Mesothelial cell of epicardium (in vitro differentiated cells): Measurements from ENCODE around the gene DTL. TPM values are rescaled to one million over a fixed set of nuclear protein-coding genes. Genes with fewer than 3 reads are reported as not detected.
"Not testable (repeated sequence)": the region's sequence is repeated elsewhere in the genome, so short reads cannot be mapped to it uniquely, and the experiment has no call there.

Experiments
- DNase-seq, 2 experiments: peaks; one replicate each; pipeline ENCODE4 v3.0.0; 2021; ENCODE audit warnings: low spot score in 2 of 2; ENCODE audit not compliant: unreplicated experiment in 2 of 2
- H3K27ac Mint-ChIP-seq: 2 replicates; pipeline ENCODE4 v1.8.0; 2021; ENCODE audit warnings: mixed read lengths
- H3K27me3 Mint-ChIP-seq: 2 replicates; pipeline ENCODE4 v1.8.0; 2021; ENCODE audit warnings: low read depth, mixed read lengths
- H3K36me3 Mint-ChIP-seq: 2 replicates; pipeline ENCODE4 v1.8.0; 2021; ENCODE audit warnings: mixed read lengths
- H3K4me1 Mint-ChIP-seq: 2 replicates; pipeline ENCODE4 v1.8.0; 2021; ENCODE audit warnings: mixed read lengths
- H3K4me3 Mint-ChIP-seq: 2 replicates; pipeline ENCODE4 v1.8.0; 2021; ENCODE audit warnings: mild to moderate bottlenecking, moderate library complexity, mixed read lengths
- H3K9me3 Mint-ChIP-seq: 2 replicates; pipeline ENCODE4 v1.8.0; 2021; ENCODE audit warnings: mixed read lengths
- total RNA-seq: library from RNA; stranded (reverse); gene quantifications from 3 replicates; pipeline ENCODE4 v1.2.1, GENCODE V29; 2021
- TF ChIP-seq, protein P1 (sequence below): fragments of 200-600 bp; sonication (generic); IDR thresholded peaks from one replicate; pipeline ENCODE4 v1.5.0; 2021; ENCODE audit warnings: antibody characterized with exemption; ENCODE audit not compliant: unreplicated experiment

The DTL gene, protein sequence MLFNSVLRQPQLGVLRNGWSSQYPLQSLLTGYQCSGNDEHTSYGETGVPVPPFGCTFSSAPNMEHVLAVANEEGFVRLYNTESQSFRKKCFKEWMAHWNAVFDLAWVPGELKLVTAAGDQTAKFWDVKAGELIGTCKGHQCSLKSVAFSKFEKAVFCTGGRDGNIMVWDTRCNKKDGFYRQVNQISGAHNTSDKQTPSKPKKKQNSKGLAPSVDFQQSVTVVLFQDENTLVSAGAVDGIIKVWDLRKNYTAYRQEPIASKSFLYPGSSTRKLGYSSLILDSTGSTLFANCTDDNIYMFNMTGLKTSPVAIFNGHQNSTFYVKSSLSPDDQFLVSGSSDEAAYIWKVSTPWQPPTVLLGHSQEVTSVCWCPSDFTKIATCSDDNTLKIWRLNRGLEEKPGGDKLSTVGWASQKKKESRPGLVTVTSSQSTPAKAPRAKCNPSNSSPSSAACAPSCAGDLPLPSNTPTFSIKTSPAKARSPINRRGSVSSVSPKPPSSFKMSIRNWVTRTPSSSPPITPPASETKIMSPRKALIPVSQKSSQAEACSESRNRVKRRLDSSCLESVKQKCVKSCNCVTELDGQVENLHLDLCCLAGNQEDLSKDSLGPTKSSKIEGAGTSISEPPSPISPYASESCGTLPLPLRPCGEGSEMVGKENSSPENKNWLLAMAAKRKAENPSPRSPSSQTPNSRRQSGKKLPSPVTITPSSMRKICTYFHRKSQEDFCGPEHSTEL
- total RNA-seq, result 12.7 to 14.9 TPM (median 14.1 TPM) in 3 replicates

DNA sequence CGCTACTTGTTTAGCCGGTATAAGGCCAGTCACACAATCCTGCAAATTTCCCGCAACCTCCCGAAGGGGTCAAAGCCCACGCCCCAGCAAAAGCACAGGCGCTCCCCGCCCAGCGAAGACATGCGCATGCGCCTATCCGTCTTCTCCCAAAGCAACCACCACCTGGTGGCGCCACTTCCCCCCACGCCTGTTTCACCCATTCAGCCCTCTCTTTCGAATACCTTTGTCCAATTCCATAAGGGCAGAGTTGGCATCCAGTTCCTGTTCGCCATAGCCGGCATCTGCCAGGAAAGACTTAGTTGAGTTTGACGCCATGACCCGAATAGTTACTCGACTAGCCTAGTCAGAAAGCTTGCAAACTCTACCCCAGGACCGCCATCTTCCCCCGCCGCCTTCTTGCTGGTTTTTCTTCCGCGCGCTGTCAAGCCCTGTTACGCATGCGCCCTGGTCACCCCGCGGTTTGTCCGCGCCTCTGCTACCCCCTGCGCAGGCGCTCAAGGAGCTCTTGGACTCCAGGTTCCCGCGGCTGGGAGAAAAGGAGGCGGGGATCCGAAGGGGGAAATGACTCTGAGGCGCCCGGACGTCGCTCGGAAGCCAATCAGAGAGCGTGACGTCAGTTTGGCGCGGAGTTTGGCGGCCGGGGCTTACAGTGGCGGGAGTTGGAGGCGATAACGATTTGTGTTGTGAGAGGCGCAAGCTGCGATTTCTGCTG is at the start of gene DTL, which contains the start of gene INTS7:
TSS of gene DTL (plus strand) at position 626 of the 712 bp plus-strand sequence. CDS start 143 bp downstream, outside the sequence.
TSS of gene INTS7 (minus strand) at position 435 of the 712 bp plus-strand sequence. CDS start at position 315, 120 bp downstream.
- Mint-ChIP-seq H3K9me3 (no peaks in the 10 kb centered on the region), H3K4me3 (peak within 1 kb of the TSS; percentile 99), H3K27me3 (no peaks in the 10 kb centered on the region), H3K4me1 (peaks cover 44% of the 10 kb centered on the region), H3K36me3 (peaks cover 5% of the 10 kb centered on the region), H3K27ac (peak within 1 kb of the TSS; percentile 99)
- TF ChIP-seq, protein P1, sequence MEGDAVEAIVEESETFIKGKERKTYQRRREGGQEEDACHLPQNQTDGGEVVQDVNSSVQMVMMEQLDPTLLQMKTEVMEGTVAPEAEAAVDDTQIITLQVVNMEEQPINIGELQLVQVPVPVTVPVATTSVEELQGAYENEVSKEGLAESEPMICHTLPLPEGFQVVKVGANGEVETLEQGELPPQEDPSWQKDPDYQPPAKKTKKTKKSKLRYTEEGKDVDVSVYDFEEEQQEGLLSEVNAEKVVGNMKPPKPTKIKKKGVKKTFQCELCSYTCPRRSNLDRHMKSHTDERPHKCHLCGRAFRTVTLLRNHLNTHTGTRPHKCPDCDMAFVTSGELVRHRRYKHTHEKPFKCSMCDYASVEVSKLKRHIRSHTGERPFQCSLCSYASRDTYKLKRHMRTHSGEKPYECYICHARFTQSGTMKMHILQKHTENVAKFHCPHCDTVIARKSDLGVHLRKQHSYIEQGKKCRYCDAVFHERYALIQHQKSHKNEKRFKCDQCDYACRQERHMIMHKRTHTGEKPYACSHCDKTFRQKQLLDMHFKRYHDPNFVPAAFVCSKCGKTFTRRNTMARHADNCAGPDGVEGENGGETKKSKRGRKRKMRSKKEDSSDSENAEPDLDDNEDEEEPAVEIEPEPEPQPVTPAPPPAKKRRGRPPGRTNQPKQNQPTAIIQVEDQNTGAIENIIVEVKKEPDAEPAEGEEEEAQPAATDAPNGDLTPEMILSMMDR, result peak; percentile 83
- DNase-seq, result peak; percentile 97 to 99

DNA sequence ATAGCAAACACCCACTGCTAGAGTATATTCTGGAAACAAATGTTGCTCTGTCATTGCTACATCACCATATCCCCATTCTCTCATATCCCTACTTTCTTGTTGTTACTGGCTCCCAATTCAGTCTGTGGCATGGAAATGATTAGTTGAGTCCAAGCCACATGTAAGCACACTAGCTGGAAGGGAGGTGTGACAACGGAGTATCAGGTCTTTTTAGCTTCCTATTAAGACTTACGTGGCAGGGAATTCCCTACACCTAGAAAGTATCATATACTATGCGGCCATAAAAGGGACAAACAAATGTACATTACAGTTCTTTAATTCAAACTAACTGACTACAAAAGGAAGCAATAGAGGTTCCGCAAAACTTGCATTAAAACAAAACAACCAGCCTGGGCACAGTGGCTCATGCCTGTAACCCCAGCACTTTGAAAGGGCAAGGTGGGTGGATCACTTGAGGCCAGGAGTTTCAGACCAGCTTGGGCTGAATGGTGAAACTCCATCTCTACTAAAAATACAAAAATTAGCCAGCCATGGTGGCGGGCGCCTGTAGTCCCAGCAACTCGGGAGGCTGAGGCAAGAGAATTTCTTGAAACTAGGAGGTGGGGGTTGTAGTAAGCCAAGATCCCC is 48.8 kb upstream of the DTL start:
- H3K4me3 Mint-ChIP-seq, result no peak overlapping the region
- H3K27ac Mint-ChIP-seq, result no peak overlapping the region
- no peaks in the 10 kb centered on the region for H3K27me3 Mint-ChIP-seq
- TF ChIP-seq, protein P1, result no peak
- DNase-seq, result no peak
- H3K9me3 Mint-ChIP-seq, result no peaks in the 10 kb centered on the region
- no peaks in the 10 kb centered on the region for H3K4me1 Mint-ChIP-seq
- peaks cover 20% of the 10 kb centered on the region for H3K36me3 Mint-ChIP-seq

DNA sequence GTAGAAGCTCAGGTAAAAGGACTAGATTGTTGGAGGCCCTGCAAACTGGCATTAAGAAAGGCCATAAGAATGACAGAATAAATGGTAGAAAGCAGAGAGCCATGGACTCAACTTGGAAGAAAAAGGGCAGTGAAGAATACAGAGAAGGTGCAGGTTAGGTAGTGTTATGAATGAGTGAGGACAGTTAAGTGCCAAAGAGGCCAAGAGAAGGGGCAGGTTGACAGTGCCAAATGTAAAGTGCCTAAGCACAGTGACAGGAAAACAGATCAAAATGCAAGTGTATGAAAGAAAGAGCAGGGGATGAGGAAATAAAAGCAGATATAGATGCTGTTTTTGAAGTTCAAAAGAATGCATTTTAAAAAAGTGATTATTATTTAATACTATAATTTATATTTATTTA is 43.9 kb upstream of the DTL start:
- Mint-ChIP-seq H3K27me3 (no peaks in the 10 kb centered on the region), H3K9me3 (no peaks in the 10 kb centered on the region), H3K27ac (no peak overlapping the region), H3K4me3 (no peak overlapping the region), H3K4me1 (no peaks in the 10 kb centered on the region), H3K36me3 (peaks cover 16% of the 10 kb centered on the region)
- TF ChIP-seq, protein P1, result no peak
- DNase-seq, result no peak

DNA sequence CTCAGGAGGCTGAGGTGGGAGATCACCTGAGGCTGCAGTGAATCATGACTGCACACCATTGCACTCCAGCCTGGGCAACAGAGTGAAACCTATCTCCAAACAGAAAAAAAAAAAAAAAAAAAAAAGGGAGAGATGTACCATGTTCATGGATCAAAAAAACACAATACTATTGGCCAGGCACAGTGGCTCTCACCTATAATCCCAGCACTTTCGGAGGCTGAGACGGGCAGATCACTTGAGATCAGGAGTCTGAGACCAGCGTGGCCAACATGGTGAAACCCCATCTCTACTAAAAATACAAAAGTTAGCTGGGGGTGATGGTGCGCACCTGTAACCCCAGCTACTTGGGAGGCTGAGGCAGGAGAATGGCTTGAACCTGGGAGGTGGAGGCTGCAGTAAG is 38.1 kb upstream of the DTL start:
- H3K27me3 Mint-ChIP-seq, DNase-seq, H3K4me3 Mint-ChIP-seq, H3K27ac Mint-ChIP-seq, H3K4me1 Mint-ChIP-seq, H3K9me3 Mint-ChIP-seq: not testable (repeated sequence)
- peaks cover 40% of the 10 kb centered on the region for H3K36me3 Mint-ChIP-seq

DNA sequence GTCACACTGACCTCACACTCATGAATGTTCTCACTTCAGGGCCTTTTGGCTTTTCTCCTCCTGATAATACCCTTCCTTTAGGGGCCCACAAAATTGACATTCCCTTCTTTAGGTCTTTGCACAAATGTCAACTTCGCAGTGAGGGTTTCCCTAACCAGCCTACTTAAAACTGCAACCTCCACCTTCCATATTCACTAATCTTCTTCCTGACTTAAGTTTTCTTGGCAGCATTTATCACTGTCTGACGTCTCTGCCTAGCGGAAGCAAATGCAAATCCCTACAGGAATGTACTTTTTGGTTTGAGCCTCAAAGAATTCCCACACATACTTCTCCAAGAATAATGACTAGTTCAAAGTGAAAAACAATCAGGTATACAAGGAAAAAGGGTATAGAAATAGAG is 33.0 kb upstream of the DTL start:
- H3K9me3 Mint-ChIP-seq, result no peaks in the 10 kb centered on the region
- H3K4me3 Mint-ChIP-seq, result no peak overlapping the region
- TF ChIP-seq, protein P1, result no peak
- H3K4me1 Mint-ChIP-seq, result no peaks in the 10 kb centered on the region
- peaks cover 30% of the 10 kb centered on the region for H3K36me3 Mint-ChIP-seq
- no peaks in the 10 kb centered on the region for H3K27me3 Mint-ChIP-seq
- H3K27ac Mint-ChIP-seq, result no peak overlapping the region
- no peak for DNase-seq
